Measurements from ENCODE around the gene SLC35G6. TPM values are rescaled to one million over a fixed set of nuclear protein-coding genes. Genes with fewer than 3 reads are reported as not detected.

SLC35G6 gene
- total RNA-seq, 4 donors from 2014 or later = not detected

DNA sequence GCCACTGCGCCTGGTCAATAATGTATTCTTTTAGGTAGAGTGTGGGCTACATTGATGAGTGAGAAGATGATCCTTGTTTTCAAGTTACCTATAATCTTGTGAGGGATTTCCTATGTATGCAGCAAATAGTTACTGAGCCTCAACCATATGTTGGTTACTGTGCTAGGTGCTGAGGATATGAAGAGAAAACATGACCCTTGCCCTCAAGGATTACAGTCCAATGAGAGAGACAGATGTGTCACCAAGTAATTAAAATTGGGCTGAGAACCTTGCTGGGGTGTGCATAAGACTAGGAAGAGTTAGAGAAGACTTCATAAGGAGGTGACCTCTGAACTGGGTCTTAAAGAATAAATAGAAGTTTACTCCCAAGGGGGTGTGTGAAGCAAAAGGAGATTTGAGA, 10.3 kb downstream of the SLC35G6 start:
- 100% methylated on average over 1 of the region's 1 CpG for WGBS
- peaks cover 10% of the 10 kb centered on the region for H3K36me3 ChIP-seq
- no peak for DNase-seq (ENCODE audit: low spot score in 2 of 2)
- H3K4me3 ChIP-seq = no peak overlapping the region
- H3K9me3 ChIP-seq = no peaks in the 10 kb centered on the region
- TF ChIP-seq EP300 (IDR thresholded peaks at IDR 0.05) (no peak), CTCF (IDR thresholded peaks at IDR 0.05) (no peak), POLR2A (IDR thresholded peaks at IDR 0.05) (no peak), POLR2AphosphoS5 (IDR thresholded peaks at IDR 0.05) (no peak)
- H3K27me3 ChIP-seq = no peaks in the 10 kb centered on the region
- H3K27ac ChIP-seq = no peak overlapping the region
- H3K4me1 ChIP-seq = peaks cover 36% of the 10 kb centered on the region

DNA sequence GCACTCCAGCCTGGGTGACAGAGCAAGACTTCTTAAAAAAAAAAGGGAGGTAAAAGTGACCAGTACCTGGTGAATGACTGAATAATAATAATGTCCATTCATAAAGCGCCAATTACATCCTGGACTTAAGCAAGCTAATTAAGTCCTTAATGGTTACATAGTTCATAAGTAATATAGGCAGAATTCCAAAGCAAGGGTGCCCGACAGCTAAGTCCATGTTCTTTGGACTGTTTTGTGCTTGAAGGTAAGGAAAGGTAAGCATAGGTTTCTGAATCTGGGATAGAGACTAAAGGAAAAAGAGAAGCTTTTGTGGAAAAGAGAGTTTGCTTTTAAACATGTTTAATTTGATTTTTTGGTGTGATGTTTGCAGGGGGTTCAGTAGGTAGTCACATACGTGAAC, 12.7 kb downstream of the SLC35G6 start:
- Histone ChIP-seq H3K36me3 (peaks cover 33% of the 10 kb centered on the region), H3K4me1 (peaks cover 14% of the 10 kb centered on the region), H3K4me3 (no peak overlapping the region), H3K9me3 (no peaks in the 10 kb centered on the region), H3K27me3 (no peaks in the 10 kb centered on the region), H3K27ac (no peak overlapping the region)
- no peak for DNase-seq (ENCODE audit: low spot score in 2 of 2)
- TF ChIP-seq CTCF (IDR thresholded peaks at IDR 0.05) (no peak), POLR2AphosphoS5 (IDR thresholded peaks at IDR 0.05) (no peak), POLR2A (IDR thresholded peaks at IDR 0.05) (no peak), EP300 (IDR thresholded peaks at IDR 0.05) (no peak)
- 88% methylated on average over 3 of the region's 3 CpGs for WGBS

DNA sequence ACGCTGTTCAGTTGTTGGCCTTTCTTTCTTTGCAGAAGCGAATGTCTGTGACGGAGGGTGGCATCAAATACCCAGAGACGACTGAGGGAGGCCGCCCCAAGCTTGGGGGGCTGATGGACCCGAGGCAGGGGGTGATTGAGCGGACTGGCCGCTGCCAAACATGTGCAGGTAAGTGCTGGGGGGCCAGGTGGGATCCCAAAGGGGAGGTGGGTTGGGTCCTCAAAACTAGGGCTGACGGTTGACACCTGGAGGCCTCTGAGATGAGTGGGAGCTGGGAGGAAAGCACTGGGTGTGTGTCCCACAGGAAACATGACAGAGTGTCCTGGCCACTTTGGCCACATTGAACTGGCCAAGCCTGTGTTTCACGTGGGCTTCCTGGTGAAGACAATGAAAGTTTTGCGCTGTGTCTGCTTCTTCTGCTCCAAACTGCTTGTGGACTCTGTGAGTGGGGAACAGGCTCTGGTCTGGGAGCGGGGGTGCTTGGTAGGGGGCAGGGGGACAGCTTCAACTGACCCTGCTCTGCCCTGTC, 14.7 kb downstream of the SLC35G6 start:
- Histone ChIP-seq H3K27me3 (no peaks in the 10 kb centered on the region), H3K4me1 (no peaks in the 10 kb centered on the region), H3K9me3 (no peaks in the 10 kb centered on the region), H3K27ac (no peak overlapping the region), H3K4me3 (no peak overlapping the region), H3K36me3 (peaks cover 53% of the 10 kb centered on the region)
- TF ChIP-seq EP300 (IDR thresholded peaks at IDR 0.05) (no peak), POLR2A (IDR thresholded peaks at IDR 0.05) (no peak), POLR2AphosphoS5 (IDR thresholded peaks at IDR 0.05) (no peak), CTCF (IDR thresholded peaks at IDR 0.05) (no peak)
- peak in 1 of 2 donors; percentile 59 for DNase-seq (ENCODE audit: low spot score in 2 of 2)
- whole genome bisulfite sequencing = 91% methylated on average over 12 of the region's 12 CpGs

DNA sequence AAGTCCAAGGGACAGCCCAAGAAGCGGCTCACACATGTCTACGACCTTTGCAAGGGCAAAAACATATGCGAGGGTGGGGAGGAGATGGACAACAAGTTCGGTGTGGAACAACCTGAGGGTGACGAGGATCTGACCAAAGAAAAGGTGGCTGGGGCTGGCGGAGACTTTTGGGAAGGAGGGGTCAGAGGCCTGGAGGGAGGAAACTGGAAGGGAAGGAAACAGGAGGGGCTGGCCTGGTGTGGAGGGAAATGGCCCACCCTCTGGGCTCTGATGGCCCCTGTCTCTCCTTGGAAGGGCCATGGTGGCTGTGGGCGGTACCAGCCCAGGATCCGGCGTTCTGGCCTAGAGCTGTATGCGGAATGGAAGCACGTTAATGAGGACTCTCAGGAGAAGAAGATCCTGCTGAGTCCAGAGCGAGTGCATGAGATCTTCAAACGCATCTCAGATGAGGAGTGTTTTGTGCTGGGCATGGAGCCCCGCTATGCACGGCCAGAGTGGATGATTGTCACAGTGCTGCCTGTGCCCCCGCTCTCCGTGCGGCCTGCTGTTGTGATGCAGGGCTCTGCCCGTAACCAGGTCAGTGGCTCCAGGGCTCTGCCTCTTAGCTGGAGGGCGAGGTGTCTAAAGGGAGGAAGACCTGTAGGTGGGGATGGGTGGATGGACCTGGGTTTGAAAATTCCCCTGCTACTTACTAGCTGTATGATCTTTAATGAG, 15.4 kb downstream of the SLC35G6 start:
- H3K9me3 ChIP-seq = no peaks in the 10 kb centered on the region
- peaks cover 60% of the 10 kb centered on the region for H3K36me3 ChIP-seq
- no peak overlapping the region for H3K27ac ChIP-seq
- TF ChIP-seq POLR2A (IDR thresholded peaks at IDR 0.05) (no peak), POLR2AphosphoS5 (IDR thresholded peaks at IDR 0.05) (no peak)
- H3K4me3 ChIP-seq = no peak overlapping the region
- no peaks in the 10 kb centered on the region for H3K27me3 ChIP-seq
- 83% methylated on average over 16 of the region's 20 CpGs for WGBS
- H3K4me1 ChIP-seq = no peaks in the 10 kb centered on the region
- DNase-seq (ENCODE audit: low spot score in 2 of 2) = no peak

DNA sequence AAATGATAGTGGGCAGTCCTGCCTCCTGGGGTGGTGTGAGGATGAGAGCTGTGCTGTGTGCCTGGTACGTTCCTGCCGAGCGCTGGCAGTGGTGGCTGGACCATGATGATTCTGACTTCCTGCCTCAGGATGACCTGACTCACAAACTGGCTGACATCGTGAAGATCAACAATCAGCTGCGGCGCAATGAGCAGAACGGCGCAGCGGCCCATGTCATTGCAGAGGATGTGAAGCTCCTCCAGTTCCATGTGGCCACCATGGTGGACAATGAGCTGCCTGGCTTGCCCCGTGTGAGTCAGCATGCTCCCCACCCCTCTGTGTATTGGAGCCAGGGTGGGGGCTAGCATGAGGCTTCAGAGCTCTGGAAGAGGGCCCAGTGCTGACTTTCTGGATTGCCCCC, 16.0 kb downstream of the SLC35G6 start:
- Histone ChIP-seq H3K36me3 (peaks cover 66% of the 10 kb centered on the region), H3K27me3 (no peaks in the 10 kb centered on the region), H3K9me3 (no peaks in the 10 kb centered on the region), H3K4me1 (no peaks in the 10 kb centered on the region), H3K4me3 (no peak overlapping the region), H3K27ac (no peak overlapping the region)
- TF ChIP-seq POLR2AphosphoS5 (IDR thresholded peaks at IDR 0.05) = no peak
- no peak for TF ChIP-seq EP300 (IDR thresholded peaks at IDR 0.05)
- no peak for TF ChIP-seq CTCF (IDR thresholded peaks at IDR 0.05)
- TF ChIP-seq POLR2A (IDR thresholded peaks at IDR 0.05) = no peak
- peak in 1 of 2 donors; percentile 58 for DNase-seq (ENCODE audit: low spot score in 2 of 2)
- WGBS = 77% methylated on average over 6 of the region's 10 CpGs
